ENCODE data around the gene DDR1.

DDR1 gene

GRCh38 chr6:30883685-30884520 lies at the start of gene DDR1:
DDR1 (plus strand) TSS chr6:30884519; CDS start chr6:30888730, 4,211 bp downstream.
- no peak for TF ChIP-seq CTCF (IDR thresholded peaks at IDR 0.05; ENCODE audit: low read length, missing control alignments)

GRCh38 chr6:30834646-30835045 lies 49.7 kb upstream of the DDR1 start:
- H3K4me3 ChIP-seq (replicated peaks; ENCODE audit: low read depth, low read length) = no peak overlapping the region
- TF ChIP-seq CTCF (IDR thresholded peaks at IDR 0.05; ENCODE audit: low read length, missing control alignments) = no peak
- DNase-seq (ENCODE audit: low read depth) = no peak

More at GRCh38 chr6:30883685-30884520, at the start of gene DDR1:
- H3K4me3 ChIP-seq (replicated peaks; ENCODE audit: low read depth, low read length) = peak within 1 kb of the TSS; percentile 68
- DNase-seq (ENCODE audit: low read depth) = peak; percentile 75

- TF ChIP-seq CTCF (IDR thresholded peaks at IDR 0.05; ENCODE audit: low read length, missing control alignments) = no peak
Measured at GRCh38 chr6:30835576-30835975, 48.7 kb upstream of the DDR1 start.

GRCh38 chr6:30836431-30836866 lies 47.9 kb upstream of the DDR1 start:
- DNase-seq (ENCODE audit: low read depth) = peak; percentile 84
- no peak for TF ChIP-seq CTCF (IDR thresholded peaks at IDR 0.05; ENCODE audit: low read length, missing control alignments)
- no peak overlapping the region for H3K4me3 ChIP-seq (replicated peaks; ENCODE audit: low read depth, low read length)

More at GRCh38 chr6:30835576-30835975, 48.7 kb upstream of the DDR1 start:
- DNase-seq (ENCODE audit: low read depth) = no peak
- H3K4me3 ChIP-seq (replicated peaks; ENCODE audit: low read depth, low read length) = no peak overlapping the region

- peak; percentile 56 for DNase-seq (ENCODE audit: low read depth)
- no peak for TF ChIP-seq CTCF (IDR thresholded peaks at IDR 0.05; ENCODE audit: low read length, missing control alignments)
Measured at GRCh38 chr6:30836957-30837356, 47.4 kb upstream of the DDR1 start.

GRCh38 chr6:30837432-30837831 lies 46.9 kb upstream of the DDR1 start:
- no peak for TF ChIP-seq CTCF (IDR thresholded peaks at IDR 0.05; ENCODE audit: low read length, missing control alignments)
- no peak for DNase-seq (ENCODE audit: low read depth)
- H3K4me3 ChIP-seq (replicated peaks; ENCODE audit: low read depth, low read length) = no peak overlapping the region

More at GRCh38 chr6:30836957-30837356, 47.4 kb upstream of the DDR1 start:
- no peak overlapping the region for H3K4me3 ChIP-seq (replicated peaks; ENCODE audit: low read depth, low read length)

Measured in fibroblast of pulmonary artery (primary cell).